Esophagus (tissue), 2 donors: ENCODE results near the gene APBB2. TPM values are rescaled to one million over a fixed set of nuclear protein-coding genes. Genes with fewer than 3 reads are reported as not detected.

Experiments
- H3K27ac ChIP-seq, 2 donors: one replicate each; pipeline ENCODE4 v1.5.1; 2013; ENCODE audit warnings: low read depth in 2 of 2, mild to moderate bottlenecking in 2 of 2, inconsistent platforms in 1 of 2, low read length in 1 of 2, moderate library complexity in 1 of 2
- H3K27me3 ChIP-seq, 2 donors: one replicate each; pipeline ENCODE4 v1.6.1; 2013; ENCODE audit warnings: low read length in 2 of 2, control low read depth in 1 of 2, mild to moderate bottlenecking in 1 of 2; ENCODE audit not compliant: insufficient read depth in 2 of 2, control insufficient read depth in 1 of 2
- H3K36me3 ChIP-seq, 2 donors: one replicate each; pipeline ENCODE4 v1.6.1; 2013; ENCODE audit warnings: low read length in 1 of 2; ENCODE audit not compliant: control insufficient read depth in 2 of 2, insufficient read depth in 2 of 2
- H3K4me1 ChIP-seq, 2 donors: one replicate each; pipeline ENCODE4 v1.6.1; 2013; ENCODE audit warnings: low read length in 1 of 2; ENCODE audit not compliant: control insufficient read depth in 2 of 2, insufficient read depth in 2 of 2
- H3K4me3 ChIP-seq, 2 donors: one replicate each; pipeline ENCODE4 v1.5.1; 2013; ENCODE audit warnings: low read length in 2 of 2, mild to moderate bottlenecking in 2 of 2, low read depth in 1 of 2, moderate library complexity in 1 of 2
- H3K9me3 ChIP-seq, 2 donors: one replicate each; pipeline ENCODE4 v1.6.1; 2013; ENCODE audit warnings: mild to moderate bottlenecking in 2 of 2, low read depth in 1 of 2, low read length in 1 of 2, moderate library complexity in 1 of 2; ENCODE audit not compliant: control insufficient read depth in 2 of 2, insufficient read depth in 1 of 2
- WGBS, 2 donors: extraction: QIAGEN DNeasy Blood & Tissue Kit; methylation state at CpG; one replicate each; pipeline ENCODE4 v1.1.7; 2013; 5-methylcytosine and 5-hydroxymethylcytosine counted together
- polyA plus RNA-seq, 2 donors: library from polyadenylated mRNA; stranded (reverse); fragments of 200-250 nt; gene quantifications; one replicate each; pipeline ENCODE4 v1.2.3, GENCODE V29; 2013
- donor health status: healthy with polysubstance abuse.
- donor health status: Bipolar disorder and iron deficiency.

Gene APBB2
- polyA plus RNA-seq, 2 donors, result 3.0 to 4.0 TPM

DNA sequence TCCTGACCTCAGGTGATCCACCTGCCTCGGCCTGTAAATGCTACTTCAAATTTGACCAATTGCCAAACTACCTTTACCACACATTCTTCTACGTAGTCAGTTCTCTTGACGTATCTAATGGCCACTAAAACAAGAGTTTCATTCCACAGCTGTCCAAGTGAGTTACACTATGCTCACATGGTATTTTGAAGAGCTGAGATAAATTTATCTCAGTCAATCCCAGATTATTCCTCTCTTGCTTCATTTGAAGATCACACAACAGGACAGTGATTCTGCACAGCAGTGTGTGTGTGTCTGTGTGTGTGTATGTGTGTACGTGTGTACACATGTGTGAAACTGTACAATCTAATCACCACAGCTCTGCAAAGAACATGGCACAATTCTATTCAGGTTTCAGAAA, 133.4 kb downstream of the APBB2 start:
- Histone ChIP-seq H3K9me3 (no peaks in the 10 kb centered on the region), H3K4me1 (no peaks in the 10 kb centered on the region), H3K27me3 (no peaks in the 10 kb centered on the region), H3K27ac (no peak overlapping the region), H3K36me3 (no peaks in the 10 kb centered on the region), H3K4me3 (no peak overlapping the region)
- 91 to 92% methylated on average over 4 of the region's 4 CpGs for WGBS, 2 donors

DNA sequence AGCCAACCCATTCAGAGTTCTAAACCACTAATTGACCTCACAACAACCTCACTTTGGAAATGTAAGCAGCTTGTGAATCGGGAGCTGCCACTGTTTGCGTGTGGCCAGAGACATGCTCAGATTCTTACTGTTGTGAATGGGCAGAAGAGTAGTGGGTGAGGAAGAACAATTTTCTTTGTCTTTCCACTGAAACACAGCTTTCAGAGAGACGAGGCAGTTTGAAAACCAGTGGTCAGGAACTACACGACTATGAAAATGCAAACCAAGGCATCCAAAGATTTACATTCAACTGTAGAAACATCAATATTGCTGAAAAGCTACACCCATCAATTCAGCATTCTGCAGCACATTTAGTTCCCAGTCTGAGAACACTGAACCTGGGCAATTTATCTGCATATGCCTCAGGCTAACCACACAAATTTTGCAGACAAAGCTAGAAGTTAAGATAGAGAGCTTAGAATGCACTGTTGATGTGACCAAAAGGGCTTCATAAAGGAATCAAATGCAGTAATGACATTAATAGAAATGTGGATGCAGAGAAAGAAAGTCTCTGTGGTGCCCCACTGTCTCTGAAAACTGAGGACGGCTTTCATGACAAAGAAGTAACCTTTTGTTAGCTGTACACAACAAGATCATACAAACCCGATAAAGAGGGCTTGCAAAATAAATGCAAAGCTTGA, 134.3 kb downstream of the APBB2 start:
- no peaks in the 10 kb centered on the region for H3K36me3 ChIP-seq
- 69 to 83% methylated on average over 6 of the region's 6 CpGs for WGBS, 2 donors

DNA sequence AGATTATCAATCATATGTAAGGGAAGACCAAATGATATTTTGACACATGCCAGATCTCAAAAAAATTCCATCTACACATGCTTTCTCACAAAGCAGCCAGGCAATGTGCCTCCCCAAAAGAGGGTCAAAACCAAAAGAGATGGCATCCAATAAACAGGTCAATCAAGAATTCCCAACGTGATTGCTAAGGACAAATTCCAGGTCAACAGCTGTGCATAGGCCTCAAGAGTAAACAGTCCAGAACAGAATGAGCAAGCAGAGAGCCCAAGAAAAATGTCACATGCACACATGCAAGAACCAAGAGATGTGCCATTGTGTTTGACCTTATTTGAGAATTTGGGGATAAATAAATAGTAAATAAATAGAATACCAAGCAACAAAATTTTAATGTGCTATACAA, 136.7 kb downstream of the APBB2 start:
- H3K27me3 ChIP-seq, result no peaks in the 10 kb centered on the region
- no peaks in the 10 kb centered on the region for H3K4me1 ChIP-seq
- no peak overlapping the region for H3K4me3 ChIP-seq
- 42 to 45% methylated on average over 1 of the region's 1 CpG for WGBS, 2 donors
- no peak overlapping the region for H3K27ac ChIP-seq
- H3K36me3 ChIP-seq, result no peaks in the 10 kb centered on the region
- no peaks in the 10 kb centered on the region for H3K9me3 ChIP-seq

More for the DNA sequence above, 134.3 kb downstream of the APBB2 start:
- no peaks in the 10 kb centered on the region for H3K27me3 ChIP-seq
- H3K27ac ChIP-seq, result no peak overlapping the region
- H3K4me1 ChIP-seq, result no peaks in the 10 kb centered on the region
- no peak overlapping the region for H3K4me3 ChIP-seq
- H3K9me3 ChIP-seq, result no peaks in the 10 kb centered on the region

DNA sequence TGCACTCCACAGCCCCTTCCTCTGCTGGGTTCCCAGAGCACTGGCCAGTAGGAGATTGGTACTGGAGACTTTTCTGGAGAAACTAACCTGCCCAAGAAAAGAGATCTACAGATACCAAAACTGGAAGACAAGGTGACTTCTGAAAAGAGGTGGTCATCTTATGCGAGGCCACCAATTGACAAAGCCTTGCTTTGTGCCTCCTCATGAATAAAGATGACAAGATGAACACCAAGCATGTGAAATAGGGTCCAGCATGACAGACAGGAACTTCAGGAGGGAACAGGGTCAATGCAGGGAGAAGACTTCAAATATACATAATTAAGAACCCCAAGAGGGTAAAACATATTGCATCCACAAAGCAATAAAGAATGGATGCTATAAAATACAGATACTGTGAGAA, 137.9 kb downstream of the APBB2 start:
- H3K27ac ChIP-seq, result no peak overlapping the region
- no peaks in the 10 kb centered on the region for H3K9me3 ChIP-seq
- H3K4me1 ChIP-seq, result no peaks in the 10 kb centered on the region
- 96% methylated on average over 1 of the region's 1 CpG for WGBS, 2 donors
- H3K36me3 ChIP-seq, result no peaks in the 10 kb centered on the region
- no peak overlapping the region for H3K4me3 ChIP-seq
- H3K27me3 ChIP-seq, result no peaks in the 10 kb centered on the region

DNA sequence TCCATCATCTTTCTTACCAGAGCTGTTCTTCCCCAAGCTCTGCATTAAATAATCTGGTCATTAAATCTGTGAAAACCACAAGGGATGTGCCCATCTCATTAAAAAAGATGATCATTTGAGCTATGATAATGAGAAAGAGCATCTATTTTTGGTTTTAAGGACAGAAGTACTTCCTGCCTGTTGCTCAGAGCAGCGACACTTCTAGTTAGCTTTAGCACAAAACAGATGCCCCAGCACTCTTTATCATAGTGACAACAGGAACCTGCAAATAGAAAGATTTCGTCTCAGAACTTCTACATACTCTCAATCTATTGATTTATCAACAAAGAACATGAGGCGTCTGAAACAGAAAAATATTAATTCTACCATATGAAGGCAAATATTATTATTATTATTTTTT, 140.1 kb downstream of the APBB2 start:
- 84 to 88% methylated on average over 3 of the region's 3 CpGs for WGBS, 2 donors
- Histone ChIP-seq H3K27me3 (no peaks in the 10 kb centered on the region), H3K4me1 (no peaks in the 10 kb centered on the region), H3K4me3 (no peak overlapping the region), H3K36me3 (no peaks in the 10 kb centered on the region), H3K27ac (no peak overlapping the region), H3K9me3 (no peaks in the 10 kb centered on the region)

DNA sequence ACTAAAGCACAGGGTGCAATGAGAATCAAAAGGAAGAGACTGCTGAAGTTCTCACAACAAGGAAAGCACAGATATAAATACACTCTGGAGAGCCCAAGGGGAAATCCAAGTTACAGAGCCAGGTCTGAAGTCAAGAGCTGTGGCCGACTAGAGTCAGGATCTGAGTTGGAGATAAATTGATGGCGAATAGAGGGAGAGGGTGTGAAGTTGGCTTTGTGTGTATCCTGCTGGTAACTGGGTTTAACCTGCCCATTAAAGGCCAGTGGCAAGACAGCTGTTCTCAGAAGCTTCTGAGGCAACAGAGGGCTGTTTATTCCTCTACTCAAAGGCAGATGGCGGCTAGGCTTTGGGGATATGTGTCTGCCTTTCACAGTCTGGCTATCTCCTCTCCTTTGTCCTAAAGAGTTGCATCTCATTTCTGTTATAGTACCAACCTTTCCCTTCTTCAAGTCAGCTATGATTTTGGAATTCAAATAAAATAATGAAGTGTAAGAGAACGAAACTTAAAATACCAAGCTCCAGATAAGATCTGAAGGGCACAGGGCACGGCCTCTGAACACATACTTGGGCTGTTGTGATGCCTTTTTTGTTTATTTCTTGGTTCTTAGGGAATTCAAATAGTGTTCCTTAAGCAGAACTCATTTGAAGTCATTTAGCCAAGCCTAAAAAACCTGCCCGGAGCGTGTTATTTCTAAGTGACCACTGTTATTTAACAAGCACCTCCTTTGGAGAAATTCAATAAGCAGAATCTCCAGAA, 142.1 kb downstream of the APBB2 start:
- H3K27ac ChIP-seq, result no peak overlapping the region
- 77 to 90% methylated on average over 7 of the region's 7 CpGs for WGBS, 2 donors
- no peaks in the 10 kb centered on the region for H3K9me3 ChIP-seq
- H3K27me3 ChIP-seq, result no peaks in the 10 kb centered on the region
- no peaks in the 10 kb centered on the region for H3K36me3 ChIP-seq
- no peak overlapping the region for H3K4me3 ChIP-seq
- no peaks in the 10 kb centered on the region for H3K4me1 ChIP-seq

DNA sequence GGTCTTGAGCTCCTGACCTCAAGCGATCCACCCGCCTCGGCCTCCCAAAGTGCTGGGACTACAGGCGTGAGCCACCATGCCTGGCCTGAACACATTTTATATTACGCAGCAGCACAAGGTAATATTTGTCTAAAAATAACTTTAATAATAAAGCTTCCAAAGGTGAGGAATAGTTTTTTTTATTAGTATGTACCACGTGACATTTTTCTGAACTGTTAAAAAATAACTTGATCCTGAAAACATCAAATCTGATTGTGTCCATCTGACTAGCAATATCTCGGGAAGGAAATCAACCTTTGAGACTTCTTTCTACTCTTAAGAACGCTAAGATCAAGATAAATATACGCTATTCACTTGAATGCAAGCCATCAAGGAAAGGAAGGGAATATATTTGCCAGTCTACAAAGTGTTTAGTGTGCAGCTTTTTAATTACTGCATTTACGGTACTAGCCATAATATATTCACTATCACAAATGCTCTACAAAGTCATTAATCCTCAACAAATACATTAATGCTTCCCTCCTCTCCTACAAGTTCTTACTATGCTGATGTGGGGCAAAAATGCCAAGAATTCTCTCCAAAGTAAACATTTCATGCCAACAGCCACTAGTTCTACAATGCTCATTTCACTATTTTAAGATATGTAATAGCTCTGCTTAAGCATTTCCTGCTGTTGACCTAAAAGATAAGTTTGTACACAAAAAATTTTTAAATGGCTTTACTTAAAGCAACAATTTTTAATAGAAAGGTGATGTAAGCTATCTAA, 143.6 kb downstream of the APBB2 start:
- Histone ChIP-seq H3K36me3 (no peaks in the 10 kb centered on the region), H3K27me3 (no peaks in the 10 kb centered on the region), H3K27ac (no peak overlapping the region), H3K9me3 (no peaks in the 10 kb centered on the region), H3K4me1 (no peaks in the 10 kb centered on the region), H3K4me3 (no peak overlapping the region)
- 66 to 71% methylated on average over 10 of the region's 10 CpGs for WGBS, 2 donors

DNA sequence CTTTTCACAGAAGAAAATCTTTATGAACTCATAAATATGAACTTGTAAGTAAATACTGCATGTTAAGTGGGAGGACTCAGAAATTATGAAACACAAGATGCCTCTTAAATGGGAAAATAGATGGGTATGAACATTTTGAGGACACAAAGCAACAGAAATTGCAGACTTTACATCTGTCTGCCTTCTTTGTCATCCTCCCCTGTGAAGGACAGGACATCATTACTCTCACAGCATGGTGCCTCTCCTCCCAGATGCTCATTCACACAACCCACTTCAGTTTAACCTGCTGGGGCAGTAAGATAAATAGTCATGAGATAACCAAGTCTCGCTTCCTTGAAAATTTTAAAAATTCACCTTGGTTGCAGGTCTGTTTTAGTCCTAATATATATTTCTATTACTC, 144.5 kb downstream of the APBB2 start:
- no peak overlapping the region for H3K4me3 ChIP-seq
- 96 to 100% methylated on average over 1 of the region's 1 CpG for WGBS, 2 donors
- H3K27ac ChIP-seq, result no peak overlapping the region
- no peaks in the 10 kb centered on the region for H3K4me1 ChIP-seq
- H3K27me3 ChIP-seq, result no peaks in the 10 kb centered on the region
- H3K36me3 ChIP-seq, result no peaks in the 10 kb centered on the region
- H3K9me3 ChIP-seq, result no peaks in the 10 kb centered on the region

DNA sequence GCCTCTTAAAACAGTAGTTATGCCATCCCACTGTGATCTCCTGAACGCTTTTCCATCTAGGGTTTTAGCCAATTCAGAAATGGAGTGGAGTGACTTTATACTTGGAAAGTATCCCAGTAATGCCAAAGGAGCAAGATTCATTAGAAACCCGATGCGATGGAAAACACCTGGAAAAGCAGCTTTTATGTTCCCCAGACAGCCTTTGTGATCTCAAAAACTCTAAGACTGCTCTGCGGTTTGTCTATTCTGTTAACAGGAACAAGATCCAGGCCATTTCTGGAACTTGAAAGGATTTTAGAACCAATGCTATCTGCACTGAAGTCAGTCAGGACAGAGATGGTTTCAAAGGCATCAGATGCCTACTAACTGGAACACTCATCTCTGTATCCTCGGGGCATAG, 145.1 kb downstream of the APBB2 start:
- Histone ChIP-seq H3K27ac (no peak overlapping the region), H3K4me3 (no peak overlapping the region)
- WGBS, 2 donors, result 42 to 54% methylated on average over 5 of the region's 5 CpGs

More for the DNA sequence above, 145.1 kb downstream of the APBB2 start:
- Histone ChIP-seq H3K9me3 (no peaks in the 10 kb centered on the region), H3K4me1 (no peaks in the 10 kb centered on the region), H3K27me3 (no peaks in the 10 kb centered on the region), H3K36me3 (no peaks in the 10 kb centered on the region)
